ENCODE measurements around the gene NCKAP5. TPM values are rescaled to one million over a fixed set of nuclear protein-coding genes. Genes with fewer than 3 reads are reported as not detected.

Gene NCKAP5
- total RNA-seq, 6 donors from 2014 or later, result 22.1 to 51.1 (median 41.4) TPM

DNA sequence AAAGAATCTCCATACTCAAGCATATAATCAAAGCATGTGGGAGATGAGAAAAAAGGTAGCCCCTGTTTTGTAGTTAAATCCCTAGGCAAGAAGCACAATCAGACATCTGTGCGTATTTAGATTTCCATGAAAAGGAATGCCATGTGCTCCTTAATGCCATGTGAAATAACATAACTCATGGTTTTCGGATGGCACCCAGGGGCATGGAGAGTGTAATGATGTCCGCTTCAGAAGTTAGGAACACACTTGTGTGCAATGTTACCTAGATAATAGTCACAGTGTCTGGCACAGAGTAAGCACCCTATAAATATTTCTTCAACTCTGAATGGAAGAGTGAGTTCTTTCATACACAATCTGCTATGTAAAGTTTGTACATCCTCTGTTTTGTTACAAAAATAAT lies 197.0 kb downstream of the NCKAP5 start:
- no peak overlapping the region for H3K4me3 ChIP-seq
- ATAC-seq (ENCODE audit: low FRiP score in 2 of 2) (no peak), DNase-seq (no peak)
- H3K27me3 ChIP-seq, result no peaks in the 10 kb centered on the region
- TF ChIP-seq, protein P1, sequence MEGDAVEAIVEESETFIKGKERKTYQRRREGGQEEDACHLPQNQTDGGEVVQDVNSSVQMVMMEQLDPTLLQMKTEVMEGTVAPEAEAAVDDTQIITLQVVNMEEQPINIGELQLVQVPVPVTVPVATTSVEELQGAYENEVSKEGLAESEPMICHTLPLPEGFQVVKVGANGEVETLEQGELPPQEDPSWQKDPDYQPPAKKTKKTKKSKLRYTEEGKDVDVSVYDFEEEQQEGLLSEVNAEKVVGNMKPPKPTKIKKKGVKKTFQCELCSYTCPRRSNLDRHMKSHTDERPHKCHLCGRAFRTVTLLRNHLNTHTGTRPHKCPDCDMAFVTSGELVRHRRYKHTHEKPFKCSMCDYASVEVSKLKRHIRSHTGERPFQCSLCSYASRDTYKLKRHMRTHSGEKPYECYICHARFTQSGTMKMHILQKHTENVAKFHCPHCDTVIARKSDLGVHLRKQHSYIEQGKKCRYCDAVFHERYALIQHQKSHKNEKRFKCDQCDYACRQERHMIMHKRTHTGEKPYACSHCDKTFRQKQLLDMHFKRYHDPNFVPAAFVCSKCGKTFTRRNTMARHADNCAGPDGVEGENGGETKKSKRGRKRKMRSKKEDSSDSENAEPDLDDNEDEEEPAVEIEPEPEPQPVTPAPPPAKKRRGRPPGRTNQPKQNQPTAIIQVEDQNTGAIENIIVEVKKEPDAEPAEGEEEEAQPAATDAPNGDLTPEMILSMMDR (IDR thresholded peaks at IDR 0.05), result no peak
- TF ChIP-seq POLR2AphosphoS5 (IDR thresholded peaks at IDR 0.05) (no peak), EP300 (IDR thresholded peaks at IDR 0.05) (no peak), POLR2A (IDR thresholded peaks at IDR 0.05) (no peak)
- 86 to 88% methylated on average over 3 of the region's 3 CpGs for WGBS, 2 donors
- H3K27ac ChIP-seq, result no peak overlapping the region
- H3K9me3 ChIP-seq, result no peaks in the 10 kb centered on the region
- H3K36me3 ChIP-seq, result no peaks in the 10 kb centered on the region
- no peaks in the 10 kb centered on the region for H3K4me1 ChIP-seq

DNA sequence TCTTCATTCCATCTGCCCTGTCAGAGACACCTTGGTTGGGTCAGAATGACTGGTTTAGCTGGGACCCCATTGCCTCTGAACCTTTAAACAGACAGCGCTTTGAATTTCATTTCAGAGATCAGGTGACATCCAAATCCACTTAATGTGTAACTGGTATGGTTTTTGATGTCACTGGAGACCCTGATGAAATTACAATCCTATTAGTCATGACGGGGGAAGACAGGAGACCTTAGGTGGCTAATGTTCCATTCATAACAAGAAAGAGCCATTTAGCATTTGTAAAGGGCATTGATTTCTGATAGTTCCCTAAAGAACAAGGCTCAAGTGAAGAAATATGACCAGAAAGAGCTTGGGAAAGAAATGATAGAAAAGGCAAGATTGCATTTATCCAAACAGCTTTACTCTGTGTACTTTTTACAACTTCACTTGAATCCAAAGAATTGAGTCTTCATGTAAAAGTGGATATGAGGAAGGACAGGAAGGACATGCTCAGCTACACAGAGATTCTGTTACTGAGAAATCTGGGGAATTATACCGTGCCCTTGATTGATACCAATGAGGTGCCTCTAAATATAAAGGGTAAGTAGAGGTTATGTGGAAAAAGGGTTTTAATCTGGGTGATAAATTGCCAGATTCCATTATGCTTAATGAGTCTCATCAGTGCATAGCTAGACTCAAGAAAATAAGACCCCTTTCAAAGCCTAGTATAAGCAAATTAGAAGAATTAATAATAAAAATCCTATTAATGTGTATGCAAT lies 198.2 kb downstream of the NCKAP5 start:
- Histone ChIP-seq H3K27me3 (no peaks in the 10 kb centered on the region), H3K4me3 (no peak overlapping the region), H3K27ac (no peak overlapping the region), H3K9me3 (no peaks in the 10 kb centered on the region), H3K4me1 (no peaks in the 10 kb centered on the region), H3K36me3 (no peaks in the 10 kb centered on the region)
- DNase-seq, result no peak
- TF ChIP-seq, protein P1 (IDR thresholded peaks at IDR 0.05), result no peak
- TF ChIP-seq POLR2A (IDR thresholded peaks at IDR 0.05) (no peak), EP300 (IDR thresholded peaks at IDR 0.05) (no peak)
- WGBS, 2 donors, result 86 to 90% methylated on average over 3 of the region's 3 CpGs
- no peak for ATAC-seq (ENCODE audit: low FRiP score in 2 of 2)

DNA sequence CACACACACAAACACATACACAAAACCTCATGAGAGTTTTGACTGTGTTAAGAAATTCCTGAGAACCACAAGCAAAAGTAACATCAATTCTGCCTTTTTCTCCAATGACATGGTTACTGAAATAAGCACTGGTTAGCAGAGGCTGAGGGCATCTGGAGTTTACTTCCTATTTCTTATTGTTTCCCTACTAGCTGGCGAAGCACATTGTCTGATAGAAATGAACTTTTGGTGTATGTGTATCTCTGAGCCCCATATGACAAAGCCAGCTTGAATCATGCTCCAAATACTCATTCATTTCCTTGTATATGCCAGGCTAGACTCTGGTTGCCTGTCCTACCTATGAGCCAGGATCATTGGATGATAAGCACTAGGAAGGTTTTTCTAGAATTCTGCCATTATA lies 203.1 kb downstream of the NCKAP5 start:
- no peaks in the 10 kb centered on the region for H3K4me1 ChIP-seq
- H3K27me3 ChIP-seq, result no peaks in the 10 kb centered on the region
- no peaks in the 10 kb centered on the region for H3K36me3 ChIP-seq
- TF ChIP-seq, protein P1 (IDR thresholded peaks at IDR 0.05), result no peak
- no peak for TF ChIP-seq EP300 (IDR thresholded peaks at IDR 0.05)
- no peak for TF ChIP-seq POLR2A (IDR thresholded peaks at IDR 0.05)
- no peak for TF ChIP-seq POLR2AphosphoS5 (IDR thresholded peaks at IDR 0.05)
- no peak overlapping the region for H3K4me3 ChIP-seq
- H3K27ac ChIP-seq, result no peak overlapping the region
- ATAC-seq (ENCODE audit: low FRiP score in 2 of 2) (no peak), DNase-seq (no peak)
- WGBS, 2 donors, result 65 to 76% methylated on average over 1 of the region's 1 CpG
- H3K9me3 ChIP-seq, result no peaks in the 10 kb centered on the region

DNA sequence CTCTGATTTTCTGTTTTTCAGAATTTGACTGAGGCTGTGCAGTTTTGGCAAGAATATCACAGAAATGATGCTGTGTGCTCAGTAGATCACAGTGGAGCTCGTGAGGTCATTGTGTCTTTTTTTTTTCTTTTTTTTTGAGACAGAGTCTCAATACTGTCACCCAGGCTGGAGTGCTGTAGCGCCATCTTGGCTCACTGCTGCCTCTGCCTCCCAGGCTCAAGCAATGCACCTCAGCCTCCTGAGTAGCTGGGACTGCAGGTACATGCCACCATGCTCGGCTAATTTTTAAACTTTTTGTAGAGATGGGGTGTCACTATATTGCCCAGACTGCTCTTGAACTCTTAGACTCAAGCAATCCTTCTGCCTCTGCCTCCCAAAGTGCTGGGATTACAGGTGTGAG lies 203.6 kb downstream of the NCKAP5 start:
- DNase-seq (no peak), ATAC-seq (ENCODE audit: low FRiP score in 2 of 2) (no peak)
- Histone ChIP-seq H3K4me3 (no peak overlapping the region), H3K4me1 (no peaks in the 10 kb centered on the region), H3K36me3 (no peaks in the 10 kb centered on the region), H3K9me3 (no peaks in the 10 kb centered on the region), H3K27ac (no peak overlapping the region), H3K27me3 (no peaks in the 10 kb centered on the region)
- 88 to 94% methylated on average over 3 of the region's 3 CpGs for WGBS, 2 donors
- no peak for TF ChIP-seq POLR2AphosphoS5 (IDR thresholded peaks at IDR 0.05)
- TF ChIP-seq POLR2A (IDR thresholded peaks at IDR 0.05), result no peak
- TF ChIP-seq, protein P1 (IDR thresholded peaks at IDR 0.05), result no peak
- TF ChIP-seq EP300 (IDR thresholded peaks at IDR 0.05), result no peak

DNA sequence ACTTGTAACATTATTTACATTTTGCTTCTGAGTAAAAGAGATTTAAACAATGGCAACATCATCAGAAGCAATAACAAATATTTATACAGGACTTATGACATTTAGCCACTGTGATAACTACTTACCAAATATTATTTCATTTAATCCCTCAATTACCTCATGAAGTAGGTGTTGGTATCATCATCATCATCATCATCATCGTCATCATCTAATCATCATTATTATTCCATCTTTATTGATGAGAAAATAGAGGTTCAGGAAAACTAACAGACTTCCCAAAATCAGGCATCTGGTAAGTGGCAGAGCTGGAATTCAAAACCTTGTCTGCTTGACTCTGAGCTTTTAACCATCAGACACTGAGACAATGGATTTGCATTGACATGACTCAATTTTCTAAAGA lies 204.4 kb downstream of the NCKAP5 start:
- DNase-seq (no peak), ATAC-seq (ENCODE audit: low FRiP score in 2 of 2) (no peak)
- Histone ChIP-seq H3K27me3 (no peaks in the 10 kb centered on the region), H3K27ac (no peak overlapping the region), H3K4me3 (no peak overlapping the region), H3K9me3 (no peaks in the 10 kb centered on the region), H3K36me3 (no peaks in the 10 kb centered on the region), H3K4me1 (no peaks in the 10 kb centered on the region)
- 80 to 96% methylated on average over 1 of the region's 1 CpG for WGBS, 2 donors
- no peak for TF ChIP-seq EP300 (IDR thresholded peaks at IDR 0.05)
- no peak for TF ChIP-seq POLR2A (IDR thresholded peaks at IDR 0.05)
- TF ChIP-seq POLR2AphosphoS5 (IDR thresholded peaks at IDR 0.05), result no peak
- TF ChIP-seq, protein P1 (IDR thresholded peaks at IDR 0.05), result no peak

All from upper lobe of left lung (tissue), 6 donors.